H1 (cell line): Measurements from ENCODE around the gene MATR3. TPM values are rescaled to one million over a fixed set of nuclear protein-coding genes. Genes with fewer than 3 reads are reported as not detected.

ENCODE experiments used
- polyA plus RNA-seq, 7 experiments: library from polyadenylated mRNA; depleted of rRNA in 3 of 7; stranded (reverse) in 5 of 7; unstranded in 2 of 7; fragments of >200 nt in 5 of 7; fragments of 200-250 nt in 2 of 7; gene quantifications; 1 replicate in 5 of 7; 2 replicates in 1 of 7; 4 replicates in 1 of 7; pipeline versions ENCODE4 v1.2.1 to v1.2.3, GENCODE V29; 2011 to 2013; ENCODE audit warnings: missing spikeins in 2 of 7, mixed read lengths in 2 of 7
- total RNA-seq: library from RNA; stranded (reverse); fragmentation: NEBNext Ultra II Directional; extraction: Animal tissue kit (Norgen Biotek cat#: 25700); gene quantifications from 2 replicates; pipeline ENCODE4 v1.2.1, GENCODE V29; 2021
- TF ChIP-seq, protein P1 (sequence below): IDR thresholded peaks from 2 replicates; pipeline ENCODE4 v1.6.1; 2012; ENCODE audit warnings: low read length, inconsistent platforms

Gene MATR3
- total and polyA plus RNA-seq, 2 of the 8 experiments (the other 6 are each of a cell fraction or from before 2014, with no cell fraction given) = 116 to 389 TPM

- TF ChIP-seq, protein P1, sequence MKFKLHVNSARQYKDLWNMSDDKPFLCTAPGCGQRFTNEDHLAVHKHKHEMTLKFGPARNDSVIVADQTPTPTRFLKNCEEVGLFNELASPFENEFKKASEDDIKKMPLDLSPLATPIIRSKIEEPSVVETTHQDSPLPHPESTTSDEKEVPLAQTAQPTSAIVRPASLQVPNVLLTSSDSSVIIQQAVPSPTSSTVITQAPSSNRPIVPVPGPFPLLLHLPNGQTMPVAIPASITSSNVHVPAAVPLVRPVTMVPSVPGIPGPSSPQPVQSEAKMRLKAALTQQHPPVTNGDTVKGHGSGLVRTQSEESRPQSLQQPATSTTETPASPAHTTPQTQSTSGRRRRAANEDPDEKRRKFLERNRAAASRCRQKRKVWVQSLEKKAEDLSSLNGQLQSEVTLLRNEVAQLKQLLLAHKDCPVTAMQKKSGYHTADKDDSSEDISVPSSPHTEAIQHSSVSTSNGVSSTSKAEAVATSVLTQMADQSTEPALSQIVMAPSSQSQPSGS = 0 out of 2 replicates have a peak, but pooled peaks have one; percentile 29
These were observed 2.0 kb downstream of the MATR3 start (continued) for GRCh38 chr5:139295346-139296057.
